HepG2 (cell line): ENCODE measurements around the gene NR3C2. TPM values are rescaled to one million over a fixed set of nuclear protein-coding genes. Genes with fewer than 3 reads are reported as not detected.

ENCODE experiments used
- ATAC-seq: fragments of 200-7000 bp; cut with Tn5 transposase; 3 replicates; pipeline ENCODE4 v1.9.1; 2020; ENCODE audit warnings: mild to moderate bottlenecking, moderate library complexity
- BruUV-seq: library from RNA; stranded (reverse); fragments of 400-500 nt; replicated peaks from 2 replicates; lab custom pipeline; 2021; lab: Mats Ljungman, UMichigan
- CTCF ChIA-PET: fragments of 300-600 bp; formaldehyde crosslinking; extraction: SDS; loops from one replicate; lab custom pipeline; 2021; ENCODE audit warnings: low total read pairs, inconsistent platforms, low intra/inter-chr PET ratio; lab: Yijun Ruan, JAX
- POLR2A ChIA-PET: fragments of 350-600 bp; sonication (Branson Sonifier 250); formaldehyde crosslinking; loops from one replicate; lab custom pipeline; 2020; ENCODE audit warnings: antibody characterized with exemption, inconsistent platforms; lab: Yijun Ruan, JAX
- DNase-seq: peaks from one replicate; pipeline ENCODE4 v3.0.0-alpha.2; 2015; ENCODE audit warnings: low spot score
- FAIRE-seq: peaks from 3 replicates; lab custom pipeline; 2011; peaks lifted over from hg19 to GRCh38; lab: Jason Lieb, UNC
- H2AFZ ChIP-seq: one replicate; pipeline ENCODE4 v1.6.1; 2011; ENCODE audit warnings: low read length, inconsistent platforms
- H3K27ac ChIP-seq: fragments of 300-600 bp; 3 replicates; pipeline ENCODE4 v1.8.0; 2011; ENCODE audit warnings: mixed run types, mild to moderate bottlenecking, mixed read lengths, low read length, inconsistent platforms; ENCODE audit not compliant: insufficient read depth; ENCODE audit errors: extremely low read length
- H3K27me3 ChIP-seq, 2 experiments: fragments of 200-600 bp in 1 of 2; 2 replicates in 1 of 2; 3 replicates in 1 of 2; pipeline versions ENCODE4 v1.6.0 to v1.8.0; 2011; ENCODE audit warnings: low read length in 2 of 2, mild to moderate bottlenecking in 2 of 2, moderate library complexity in 2 of 2, inconsistent platforms in 1 of 2; ENCODE audit not compliant: insufficient read depth in 2 of 2, control insufficient read depth in 1 of 2
- H3K36me3 ChIP-seq, 2 experiments: fragments of 200-600 bp in 1 of 2; replicated peaks in 1 of 2; 2 replicates in 1 of 2; 3 replicates in 1 of 2; pipeline versions ENCODE4 v1.5.1 to v1.8.0; 2011; ENCODE audit warnings: low read length in 2 of 2, inconsistent platforms in 1 of 2; ENCODE audit not compliant: insufficient read depth in 2 of 2, control insufficient read depth in 1 of 2
- H3K4me1 ChIP-seq: 2 replicates; pipeline ENCODE4 v1.5.1; 2012; ENCODE audit warnings: low read length, inconsistent platforms; ENCODE audit not compliant: insufficient read depth
- H3K4me2 ChIP-seq: 2 replicates; pipeline ENCODE4 v1.6.0; 2011; ENCODE audit warnings: low read depth, low read length, inconsistent platforms
- H3K4me3 ChIP-seq, 3 experiments: fragments of 200-600 bp in 1 of 3; sonication (generic), shearing (Covaris generic) in 1 of 3; replicated peaks in 1 of 3; 2 replicates each; pipeline ENCODE4 v1.5.1; 2011 to 2016; ENCODE audit warnings: low read length in 3 of 3, inconsistent platforms in 2 of 3, low read depth in 2 of 3, mild to moderate bottlenecking in 2 of 3, control low read depth in 1 of 3, mixed read lengths in 1 of 3; ENCODE audit not compliant: insufficient read depth in 1 of 3
- H3K79me2 ChIP-seq: one replicate; pipeline ENCODE4 v1.6.1; 2011; ENCODE audit warnings: low read length, inconsistent platforms; ENCODE audit not compliant: insufficient read depth
- H3K9ac ChIP-seq: 2 replicates; pipeline ENCODE4 v1.6.0; 2011; ENCODE audit warnings: mild to moderate bottlenecking, low read depth, low read length, inconsistent platforms; ENCODE audit not compliant: insufficient read depth
- H3K9me3 ChIP-seq: 2 replicates; pipeline ENCODE4 v1.5.1; 2012; ENCODE audit warnings: mild to moderate bottlenecking, low read length
- H4K20me1 ChIP-seq: 2 replicates; pipeline ENCODE4 v1.6.0; 2011; ENCODE audit warnings: inconsistent platforms, mild to moderate bottlenecking, low read length, moderate library complexity; ENCODE audit not compliant: insufficient read depth
- ARNT2 ChIP-seq: sonication (generic); formaldehyde crosslinking; IDR thresholded peaks from 2 replicates; pipeline ENCODE4 v1.8.0; 2022; ENCODE audit warnings: mild to moderate bottlenecking, low read depth, missing genetic modification reagents, moderate library complexity
- ASH2L ChIP-seq: fragments of 300-600, 200-600 bp; sonication (generic); IDR thresholded peaks from 2 replicates; pipeline ENCODE4 v1.7.0; 2017; ENCODE audit warnings: low read depth, mild to moderate bottlenecking, moderate library complexity, mixed read lengths, low read length; ENCODE audit not compliant: insufficient read length
- BRCA1 ChIP-seq: sonication (generic); formaldehyde crosslinking; IDR thresholded peaks from 2 replicates; pipeline ENCODE4 v1.4.0; 2020; ENCODE audit warnings: missing genetic modification reagents
- ELF3 ChIP-seq: IDR thresholded peaks from 2 replicates; pipeline ENCODE4 v1.6.1; 2016; ENCODE audit warnings: missing genetic modification reagents, missing compliant biosample characterization
- FOXA3 ChIP-seq: IDR thresholded peaks from 2 replicates; pipeline ENCODE4 v1.6.1; 2016; ENCODE audit warnings: missing genetic modification reagents, missing compliant biosample characterization
- GTF3A ChIP-seq: sonication (generic); formaldehyde crosslinking; conservative IDR thresholded peaks from 2 replicates; pipeline ENCODE4 v1.4.0; 2020; ENCODE audit warnings: mild to moderate bottlenecking, missing genetic modification reagents
- HIVEP1 ChIP-seq: sonication (generic); formaldehyde crosslinking; IDR thresholded peaks from 2 replicates; pipeline ENCODE4 v1.4.0; 2020; ENCODE audit warnings: mild to moderate bottlenecking, missing genetic modification reagents
- PHF5A ChIP-seq: IDR thresholded peaks from one replicate; pipeline ENCODE4 v1.6.1; 2018; ENCODE audit warnings: low read depth, missing genetic modification reagents; ENCODE audit not compliant: unreplicated experiment
- REPIN1 ChIP-seq: sonication (generic); formaldehyde crosslinking; IDR thresholded peaks from 2 replicates; pipeline ENCODE4 v1.8.0; 2022; ENCODE audit warnings: missing genetic modification reagents, low read depth, mild to moderate bottlenecking, borderline replicate concordance
- SP4 ChIP-seq: sonication (generic); formaldehyde crosslinking; IDR thresholded peaks from 2 replicates; pipeline ENCODE4 v1.8.1; 2023; ENCODE audit warnings: mild to moderate bottlenecking, missing genetic modification reagents
- TEAD3 ChIP-seq: optimal IDR thresholded peaks from 2 replicates; pipeline ENCODE3; 2016; ENCODE audit warnings: borderline replicate concordance
- TOPORS ChIP-seq: sonication (generic); formaldehyde crosslinking; IDR thresholded peaks from 2 replicates; pipeline ENCODE4 v1.8.0; 2023; ENCODE audit warnings: mild to moderate bottlenecking, missing genetic modification reagents
- XRCC5 ChIP-seq: fragments of 200-400 bp; formaldehyde crosslinking; optimal IDR thresholded peaks from 2 replicates; pipeline ENCODE3; 2017; ENCODE audit warnings: mild to moderate bottlenecking, low read length
- ZFP82 ChIP-seq: sonication (generic); formaldehyde crosslinking; IDR thresholded peaks from 2 replicates; pipeline ENCODE4 v1.5.1; 2020; ENCODE audit warnings: mild to moderate bottlenecking, missing genetic modification reagents, borderline replicate concordance
- ZNF558 ChIP-seq: sonication (generic); formaldehyde crosslinking; IDR thresholded peaks from 2 replicates; pipeline ENCODE4 v1.9.0; 2022; ENCODE audit warnings: mild to moderate bottlenecking, missing genetic modification reagents, borderline replicate concordance
- ZNF703 ChIP-seq: sonication (generic); formaldehyde crosslinking; IDR thresholded peaks from 2 replicates; pipeline ENCODE4 v1.5.1; 2020; ENCODE audit warnings: missing genetic modification reagents, mild to moderate bottlenecking, moderate library complexity, borderline replicate concordance
- ZSCAN30 ChIP-seq: sonication (generic); formaldehyde crosslinking; IDR thresholded peaks from 2 replicates; pipeline ENCODE4 v1.5.0; 2020; ENCODE audit warnings: mild to moderate bottlenecking, missing genetic modification reagents
- WGBS: methylation state at CpG from one replicate; pipeline ENCODE4 v1.1.6; 2017; ENCODE audit warnings: low lambda C conversion rate; 5-methylcytosine and 5-hydroxymethylcytosine counted together
- in situ Hi-C: cut with HindIII; loops from 2 replicates; pipeline ENCODE4 v1.10.0; 2017; ENCODE audit warnings: low pct_unique_long_range_greater_than_20kb; ENCODE audit not compliant: extremely low pct_ligation_motif_present
- intact Hi-C: fragments of 100-400 bp; cut with micrococcal nuclease; formaldehyde crosslinking; loops from one replicate; pipeline ENCODE4 v1.10.0; 2022; ENCODE audit not compliant: unreplicated experiment
- polyA plus RNA-seq, 8 experiments: library from polyadenylated mRNA; depleted of rRNA in 3 of 8; stranded (reverse) in 7 of 8; unstranded in 1 of 8; fragments of >200 nt; fragmentation: Illumina TruSeq in 4 of 8; extraction: Trizol in 4 of 8; gene quantifications; 2 replicates each; pipeline versions ENCODE4 v1.2.1 to v1.2.3, GENCODE V29; 2011 to 2016; ENCODE audit warnings: low read depth in 4 of 8, missing spikeins in 1 of 8, mixed read lengths in 1 of 8; ENCODE audit not compliant: insufficient read depth in 1 of 8
- total RNA-seq, 5 experiments: library from RNA; depleted of rRNA; stranded (reverse); fragments of >200 nt; fragmentation: Illumina TruSeq; extraction: Trizol; gene quantifications; 2 replicates each; pipeline ENCODE4 v1.2.3, GENCODE V29; 2016; ENCODE audit warnings: low read depth in 1 of 5

NR3C2 gene
- total and polyA plus RNA-seq, 2 of the 13 experiments (the other 11 are each of a cell fraction or from before 2014, with no cell fraction given), result 0.26 to 0.46 TPM

DNA sequence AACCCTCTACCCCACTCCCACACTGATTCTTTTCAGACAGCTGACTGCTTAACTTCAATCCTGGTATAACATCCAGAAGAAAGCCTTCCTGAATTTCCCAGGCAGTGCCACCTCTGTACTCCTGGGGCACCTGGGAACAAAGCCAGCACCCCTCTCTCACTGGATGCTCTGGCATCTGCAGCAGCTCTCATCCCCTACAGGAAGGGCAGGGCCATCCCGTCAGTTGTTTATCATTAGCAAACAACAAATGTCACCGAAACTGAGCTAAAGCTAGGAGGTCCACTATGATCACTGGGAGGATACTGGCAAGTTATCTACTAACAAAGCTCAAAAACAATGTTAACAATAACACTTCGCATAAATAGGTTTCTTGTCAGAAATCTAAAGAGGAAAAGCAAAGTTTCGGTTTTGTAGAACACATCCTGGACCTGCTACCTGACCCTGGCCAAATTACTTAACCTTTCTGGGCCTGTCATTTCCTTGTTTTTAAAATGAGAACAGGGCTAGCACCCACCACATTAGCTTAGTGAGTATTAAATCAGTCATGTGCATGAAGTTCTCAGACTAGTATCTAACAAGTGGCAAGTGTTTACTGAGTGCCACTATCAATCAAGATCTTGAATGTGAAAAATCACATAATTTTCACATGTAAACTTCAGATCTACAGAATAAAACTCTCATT is 86.6 kb downstream of the NR3C2 start (continued):
- no peak for TF ChIP-seq HIVEP1

DNA sequence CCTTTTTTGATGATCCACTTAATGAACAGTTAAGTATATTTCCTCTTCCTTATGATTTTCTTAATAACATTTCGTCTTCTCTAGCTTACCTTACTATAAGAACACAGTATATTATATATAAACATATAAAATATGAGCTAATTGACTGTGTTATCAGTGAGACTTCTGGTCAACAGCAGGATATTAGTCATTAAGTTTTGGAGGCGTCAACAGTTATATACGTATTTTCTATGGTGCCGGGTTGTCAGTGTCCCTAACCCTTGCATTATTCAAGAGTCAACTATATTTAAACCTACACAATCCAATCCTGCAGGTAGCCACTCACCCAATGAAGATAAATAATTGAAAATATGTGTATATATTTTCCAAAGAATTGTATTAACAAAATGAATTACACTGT is 88.0 kb downstream of the NR3C2 start:
- no peak for ATAC-seq
- Histone ChIP-seq H3K36me3 (no peaks in the 10 kb centered on the region), H3K9me3 (no peaks in the 10 kb centered on the region), H3K4me3 (no peak overlapping the region), H3K27ac (no peak overlapping the region), H2AFZ (no peak overlapping the region), H3K4me2 (no peak overlapping the region), H3K79me2 (no peaks in the 10 kb centered on the region), H4K20me1 (no peaks in the 10 kb centered on the region), H3K4me1 (no peaks in the 10 kb centered on the region), H3K27me3 (no peaks in the 10 kb centered on the region), H3K9ac (no peak overlapping the region)
- ChIA-PET POLR2A (no interaction called here), CTCF (no interaction called here)
- in situ Hi-C loops (no loop called here), intact Hi-C loops (no loop called here)
- WGBS, result 52% methylated on average over 4 of the region's 4 CpGs
- no peak for DNase-seq
- FAIRE-seq, result no peak
- TF ChIP-seq ZFP82 (CRISPR knock-in tag) (no peak), GTF3A (no peak), TOPORS (no peak), XRCC5 (no peak), BRCA1 (CRISPR knock-in tag) (no peak), PHF5A (CRISPR knock-in tag) (no peak), REPIN1 (CRISPR knock-in tag) (no peak), ZNF703 (CRISPR knock-in tag) (no peak), ZSCAN30 (CRISPR knock-in tag) (no peak), ZNF558 (CRISPR knock-in tag) (no peak), ARNT2 (no peak), ELF3 (CRISPR knock-in tag) (no peak), FOXA3 (CRISPR knock-in tag) (no peak), ASH2L (no peak), TEAD3 (no peak), SP4 (no peak)
- no TSS peak for BruUV-seq
